KG1 (cell line): ENCODE data around the gene WNT1.

Experiments used
- DNase-seq: peaks from one replicate; lab custom pipeline; 2025; lab: John Stamatoyannopoulos, UW

The WNT1 gene

GRCh38 chr12:48961331-48961730 is 16.8 kb upstream of the WNT1 start:
- no peak for DNase-seq

DNA sequence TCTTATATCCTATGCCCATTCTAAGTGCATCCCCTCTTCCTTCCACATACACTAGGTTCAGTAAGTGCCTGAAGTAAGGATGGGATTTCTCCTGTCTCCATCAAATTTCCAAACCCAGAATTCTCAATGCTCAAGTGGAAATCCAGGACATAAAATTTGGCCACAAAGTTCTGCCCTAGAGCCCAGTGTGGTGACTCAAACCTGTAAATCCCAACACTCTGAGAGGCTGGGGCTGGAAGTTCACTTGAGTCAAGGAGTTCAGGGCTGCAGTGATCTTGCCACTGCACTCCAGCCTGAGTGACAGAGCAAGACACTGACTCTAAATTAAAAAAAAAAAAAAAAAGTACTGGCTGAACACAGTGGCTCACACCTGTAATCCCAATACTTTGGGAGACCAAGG is 16.3 kb upstream of the WNT1 start:
- no peak for DNase-seq

GRCh38 chr12:48965298-48965838 is 12.8 kb upstream of the WNT1 start:
- no peak for DNase-seq

DNA sequence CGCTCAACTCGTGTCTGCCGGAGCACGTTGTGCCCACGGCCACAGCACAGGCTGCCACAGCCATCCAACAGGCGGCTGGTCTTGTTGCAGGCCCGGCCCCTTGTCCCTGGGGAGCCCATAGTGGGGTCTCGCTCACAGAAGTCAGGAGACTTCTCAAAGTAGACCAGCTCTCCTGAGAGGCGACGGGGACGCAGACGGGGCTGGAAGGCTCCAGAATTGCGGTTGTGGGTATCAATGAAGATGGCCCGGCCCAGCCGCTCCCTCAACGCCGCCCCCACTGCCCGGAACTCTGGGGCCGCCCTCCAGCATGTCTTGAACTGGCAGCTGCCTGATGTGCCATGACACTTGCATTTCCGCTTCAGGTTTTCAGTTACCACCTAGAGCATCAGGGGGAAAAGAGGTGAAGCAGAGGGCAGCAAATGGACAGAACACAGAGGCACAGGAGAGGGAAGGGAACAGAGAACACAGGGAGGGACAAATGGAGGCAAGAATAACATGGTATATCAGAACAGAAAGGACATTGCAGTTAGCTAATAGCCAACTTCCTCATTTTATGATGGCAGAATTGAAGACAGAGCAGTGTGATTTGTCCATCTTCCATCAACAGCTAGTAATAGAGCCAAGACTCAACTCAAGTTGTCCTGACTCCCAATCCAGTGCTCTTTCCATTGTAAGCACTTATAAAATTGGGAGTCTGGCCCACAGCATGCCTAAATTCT is 11.8 kb upstream of the WNT1 start:
- DNase-seq = no peak

DNA sequence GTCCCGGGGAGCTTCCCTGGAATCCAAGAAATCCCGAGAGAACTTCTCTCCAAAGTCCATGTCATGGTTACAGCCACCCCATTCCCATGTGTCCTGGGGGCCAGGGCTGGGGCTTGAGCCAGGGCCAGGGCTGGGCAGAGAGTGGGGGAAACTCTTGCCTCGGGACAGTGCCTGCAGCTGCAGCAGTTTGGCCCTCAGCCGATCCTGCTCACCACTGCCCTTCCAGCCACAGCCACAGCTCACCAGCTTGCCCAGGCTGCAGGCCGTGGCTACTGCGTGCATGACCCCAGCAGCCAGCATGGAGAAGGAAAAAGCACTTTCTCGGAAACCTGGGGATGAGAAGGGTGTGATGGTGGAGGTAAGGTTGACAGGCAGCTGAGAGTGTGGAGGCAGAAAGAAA is 10.1 kb upstream of the WNT1 start:
- DNase-seq = no peak

- DNase-seq = no peak
Observed at GRCh38 chr12:48968467-48968866, 9.7 kb upstream of the WNT1 start.

DNA sequence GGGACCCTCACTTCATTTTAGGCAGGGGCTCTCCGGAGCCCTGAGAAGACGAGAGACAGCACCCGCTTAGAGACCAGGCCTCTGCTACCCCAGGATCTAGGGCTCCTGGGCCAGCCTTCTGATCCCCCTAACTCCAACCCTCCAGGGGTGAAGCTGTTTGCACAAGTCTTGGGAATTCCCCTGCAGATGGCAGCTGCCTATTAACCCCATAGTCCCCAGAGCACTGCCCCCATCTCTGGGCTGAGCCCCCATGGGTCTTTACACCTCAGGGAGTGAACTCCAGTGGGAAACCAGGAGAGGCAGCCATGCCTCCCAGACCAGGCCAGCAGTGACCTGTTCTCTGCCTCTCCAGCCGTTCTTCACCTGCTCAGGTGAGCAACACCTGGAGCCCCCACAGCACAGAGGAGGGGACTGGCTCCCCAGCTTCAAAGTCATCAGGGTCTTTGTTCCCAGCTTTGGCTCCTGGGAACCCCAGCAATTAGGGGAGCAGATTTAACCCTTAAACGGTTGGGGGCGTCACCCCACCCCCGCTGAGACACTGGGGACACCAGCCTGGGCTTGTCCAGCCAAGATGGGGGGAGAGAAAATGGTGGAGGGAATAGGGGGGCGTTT is 8.9 kb upstream of the WNT1 start:
- no peak for DNase-seq

DNA sequence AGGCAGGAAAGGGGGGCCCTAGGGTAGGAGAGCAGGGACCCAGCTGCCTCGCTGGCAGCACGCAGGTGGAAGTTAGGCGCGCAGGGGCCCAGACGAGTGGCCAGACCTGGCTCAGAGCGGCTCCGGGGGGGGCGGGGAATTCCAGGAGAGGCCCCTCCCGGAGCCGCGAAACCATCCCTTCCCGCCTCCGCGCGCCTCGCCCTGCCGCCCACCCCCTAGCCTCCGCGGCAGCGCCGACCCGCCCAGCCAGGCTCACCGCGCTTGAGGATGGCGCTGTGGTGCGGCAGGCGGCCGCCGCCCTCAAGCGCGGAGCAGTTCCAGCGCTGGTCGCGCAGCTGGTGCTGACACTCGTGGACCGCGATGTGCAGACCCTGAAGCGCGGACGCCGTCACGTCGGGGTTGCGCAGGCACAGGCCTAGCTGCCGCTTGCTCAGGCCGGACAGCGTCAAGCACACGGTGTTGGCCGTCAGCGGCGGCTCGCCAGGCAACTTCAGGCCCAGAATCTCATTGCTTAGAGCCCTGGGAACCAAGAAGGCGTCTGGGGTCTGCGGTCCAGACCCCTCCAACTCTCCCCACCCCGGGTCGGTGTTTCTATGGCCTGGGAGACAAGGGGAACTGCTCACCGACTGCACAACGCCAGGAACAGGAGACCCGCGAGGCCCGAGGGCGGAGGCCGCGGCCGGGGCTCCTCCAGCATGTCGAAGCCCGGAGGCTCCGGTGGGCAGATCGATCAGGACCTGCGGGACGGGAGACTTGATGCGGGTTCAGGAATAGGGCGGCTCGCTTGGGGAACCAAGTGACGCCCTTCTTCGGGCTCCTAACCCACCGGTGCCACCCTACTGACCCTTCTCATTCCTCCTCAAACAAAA is 8.1 kb upstream of the WNT1 start:
- no peak for DNase-seq

GRCh38 chr12:48970702-48971334 is 7.3 kb upstream of the WNT1 start:
- no peak for DNase-seq

GRCh38 chr12:48972213-48972951 is 5.7 kb upstream of the WNT1 start:
- no peak for DNase-seq

DNA sequence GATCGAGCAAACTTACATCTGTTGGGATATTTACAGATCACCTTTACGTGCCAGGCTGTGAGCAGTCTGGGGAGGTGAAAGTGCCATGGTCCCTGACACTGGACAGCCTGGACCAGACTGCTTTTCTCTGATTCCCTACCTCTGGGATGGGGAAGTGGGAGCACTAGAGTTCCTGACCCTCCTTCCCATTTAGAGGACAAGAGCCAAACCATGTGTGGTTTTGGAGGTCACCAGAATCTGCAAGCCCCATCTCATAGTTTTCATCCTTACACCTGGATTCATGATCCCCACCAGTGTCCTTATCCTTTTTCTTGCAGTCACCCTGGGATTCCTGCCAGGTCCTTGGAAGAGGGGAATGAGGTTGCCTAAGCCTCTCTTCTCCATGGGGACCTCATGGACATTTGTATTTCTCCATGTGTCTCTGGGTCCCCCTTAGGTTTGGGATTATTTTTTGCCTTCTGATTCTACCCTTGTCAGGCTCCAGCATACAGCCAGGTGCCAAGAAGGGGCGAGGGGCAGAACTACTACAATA is 5.1 kb upstream of the WNT1 start:
- no peak for DNase-seq

DNA sequence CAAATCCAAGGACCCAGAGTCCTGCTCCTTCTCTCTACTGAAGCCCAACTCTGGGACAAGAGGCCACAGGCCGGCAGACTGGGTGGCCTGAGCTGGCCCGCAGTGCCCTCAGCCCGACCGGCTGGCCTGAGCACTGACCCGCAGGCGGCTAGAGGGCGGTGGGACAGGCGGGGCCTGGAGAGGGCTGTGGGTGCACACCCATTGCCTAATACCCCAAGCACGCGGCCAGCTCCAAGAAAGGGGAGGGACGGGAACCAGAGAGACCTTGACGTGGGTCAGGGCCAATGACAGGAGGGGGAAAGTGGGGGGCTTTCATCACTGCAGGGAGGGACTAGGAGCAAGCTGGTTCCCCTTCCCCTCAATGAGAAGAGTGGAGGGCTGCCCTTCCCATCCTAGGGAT is 4.6 kb upstream of the WNT1 start:
- no peak for DNase-seq

DNA sequence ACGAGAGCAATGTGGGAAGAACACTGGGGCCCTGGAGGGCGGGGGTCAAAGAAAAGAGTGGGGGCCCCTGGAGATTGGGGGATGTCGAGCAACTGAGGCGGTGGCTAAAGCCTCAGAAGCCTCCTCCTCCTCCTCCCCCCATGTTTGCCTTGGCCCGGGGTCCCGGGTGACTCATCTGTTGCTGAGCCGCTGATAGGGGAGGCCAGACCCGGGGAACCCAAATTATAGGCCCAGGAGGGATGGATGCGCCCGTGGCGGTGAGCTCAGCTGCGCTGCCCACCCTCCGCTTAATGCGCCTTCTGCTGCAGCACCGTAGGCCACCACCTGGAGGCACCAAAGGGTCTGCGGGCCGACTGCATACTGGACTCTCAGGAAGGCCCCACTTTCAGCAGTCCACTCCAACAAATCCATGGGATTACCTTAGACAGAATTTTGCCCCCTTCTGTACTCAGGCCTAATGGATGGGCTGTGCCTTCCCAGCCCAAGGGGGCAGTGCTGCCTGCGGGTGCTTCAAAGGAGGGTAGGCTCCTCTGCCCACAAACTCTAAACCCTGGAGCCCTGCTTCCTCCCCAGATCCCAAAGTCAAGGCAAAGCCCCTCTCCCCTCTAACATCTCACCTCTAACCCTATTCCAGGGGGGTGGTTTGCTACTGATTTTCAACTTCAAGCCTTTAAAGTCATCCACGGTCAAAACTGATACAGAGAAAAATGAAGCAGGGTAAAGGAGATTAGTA is 4.0 kb upstream of the WNT1 start:
- no peak for DNase-seq

- peak; percentile 63 for DNase-seq
Observed at GRCh38 chr12:48977290-48978281, 536 bp upstream of the WNT1 start.

- DNase-seq = no peak
Observed at GRCh38 chr12:48978741-48979601, 849 bp downstream of the WNT1 start.

DNA sequence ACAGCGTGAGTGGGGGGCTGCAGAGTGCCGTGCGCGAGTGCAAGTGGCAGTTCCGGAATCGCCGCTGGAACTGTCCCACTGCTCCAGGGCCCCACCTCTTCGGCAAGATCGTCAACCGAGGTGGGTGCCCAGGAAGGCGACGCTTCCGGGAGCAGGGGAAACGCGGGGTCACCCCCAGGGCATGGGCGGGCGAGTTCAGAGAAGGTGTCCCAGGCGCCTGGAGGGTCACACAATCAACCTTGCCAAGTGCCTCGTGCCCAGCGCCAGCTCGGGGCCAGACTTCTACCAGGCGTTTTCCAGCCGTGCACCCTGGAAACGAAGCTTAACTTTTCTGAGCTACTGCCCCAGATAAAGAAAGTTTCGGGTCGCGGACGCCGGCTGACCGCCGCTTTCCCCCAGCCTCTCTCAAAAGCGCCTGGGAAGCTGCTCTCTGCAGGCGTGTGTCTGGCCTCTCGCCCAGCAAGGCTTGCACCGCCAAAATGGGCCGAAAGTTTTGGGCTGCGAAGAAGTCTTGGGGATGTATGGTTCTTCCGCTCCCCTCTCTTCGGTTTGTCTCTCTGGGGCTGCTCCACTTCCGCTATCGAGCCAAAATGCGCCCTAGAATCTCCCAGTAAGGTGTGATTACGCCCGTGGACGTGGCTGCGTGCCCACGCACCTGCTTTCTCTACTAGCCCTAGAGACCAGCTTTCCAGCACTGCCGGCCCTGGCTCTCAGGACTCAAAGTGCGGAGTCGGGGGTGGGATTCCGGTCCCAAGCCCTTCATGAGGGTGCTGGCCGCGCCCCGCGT is 1.7 kb downstream of the WNT1 start:
- DNase-seq = no peak

GRCh38 chr12:48980389-48980952 is 2.3 kb downstream of the WNT1 start:
- DNase-seq = no peak
